Pancreas (tissue), 10 donors: ENCODE data around the gene AGMO. TPM values are rescaled to one million over a fixed set of nuclear protein-coding genes. Genes with fewer than 3 reads are reported as not detected.

Experiments
- ATAC-seq, 4 donors: fragments of 200-7000 bp; cut with Tn5 transposase; one replicate each; pipeline versions ENCODE4 v1.8.0 to v1.9.1; 2020; ENCODE audit warnings: mild to moderate bottlenecking in 4 of 4, moderate library complexity in 4 of 4
- DNase-seq, 6 donors: peaks; one replicate each; pipeline ENCODE4 v3.0.0-alpha.2; 2020
- FAIRE-seq: peaks from 2 replicates; lab custom pipeline; 2012; peaks lifted over from hg19 to GRCh38; lab: Jason Lieb, UNC
- H3K27ac ChIP-seq, 4 donors: fragments of 200-600 bp; sonication (generic); 1 replicate in 3 of 4; 2 replicates in 1 of 4; pipeline versions ENCODE4 v1.5.0 to v1.8.0; 2020
- H3K27me3 ChIP-seq, 4 donors: fragments of 200-600 bp; one replicate each; pipeline ENCODE4 v1.8.0; 2021
- H3K36me3 ChIP-seq, 3 donors: fragments of 200-600 bp; sonication (generic) in 1 of 3; one replicate each; pipeline versions ENCODE4 v1.5.0 to v1.8.0; 2020 to 2021
- H3K4me1 ChIP-seq, 3 donors: fragments of 200-600 bp; one replicate each; pipeline ENCODE4 v1.8.0; 2021
- H3K4me3 ChIP-seq, 4 donors: fragments of 200-600 bp; sonication (generic) in 2 of 4; one replicate each; pipeline versions ENCODE4 v1.5.0 to v1.8.0; 2020 to 2021
- H3K9me3 ChIP-seq, 4 donors: fragments of 200-600 bp; one replicate each; pipeline ENCODE4 v1.8.0; 2021
- WGBS, 2 donors: extraction: QIAGEN DNeasy Blood & Tissue Kit; methylation state at CpG; one replicate each; pipeline ENCODE4 v1.1.7; 2013; 5-methylcytosine and 5-hydroxymethylcytosine counted together
- intact Hi-C, 3 donors: fragments of 100-400 bp; cut with DNase I; formaldehyde crosslinking; loops; one replicate each; pipeline versions ENCODE4 v1.11.1 to v1.14.2; 2022
- polyA plus RNA-seq, 2 donors: library from polyadenylated mRNA; stranded (reverse); fragments of 200-250 nt; gene quantifications; one replicate each; pipeline ENCODE4 v1.2.3, GENCODE V29; 2013
- total RNA-seq, 6 donors: library from RNA; stranded (reverse); fragmentation: NEBNext Ultra II Directional in 4 of 6; extraction: Animal tissue kit (Norgen Biotek cat#: 25700) in 4 of 6; gene quantifications; one replicate each; pipeline versions ENCODE4 v1.2.1 to v1.2.4, GENCODE V29; 2021 to 2023
- TF ChIP-seq, protein P1 (sequence below), 4 donors: fragments of 200-600 bp; sonication (generic) in 3 of 4; IDR thresholded peaks; one replicate each; pipeline versions ENCODE4 v1.5.0 to v1.8.0; 2021; ENCODE audit warnings: antibody characterized with exemption in 4 of 4
- donor health status: healthy with polysubstance abuse.
- donor health status: DM: no; HTN: no; CAD: no; lungs with moderate emphysema.
- donor health status: DM: no; HTN: no; CAD: no.
- donor health status: control.
- donor health status: control.
- donor health status: Bipolar disorder and iron deficiency.
- donor health status: DM: yes; HTN: yes; CAD: no.
- donor health status: DM: no; HTN: no; CAD: no.
- donor health status: DM: no; HTN: no; CAD: no.
- donor health status: DM: yes; HTN: yes; CAD: no.

The AGMO gene
- total and polyA plus RNA-seq, 8 donors, result 0.09 to 0.25 (median 0.19) TPM; not detected in 3

- Histone ChIP-seq H3K27me3 (no peaks in the 10 kb centered on the region), H3K9me3 (no peaks in the 10 kb centered on the region), H3K27ac (no peak overlapping the region), H3K4me3 (no peak overlapping the region), H3K36me3 (no peaks in the 10 kb centered on the region), H3K4me1 (no peaks in the 10 kb centered on the region)
- no peak for FAIRE-seq
- ATAC-seq, result no peak
- DNase-seq, result no peak
- TF ChIP-seq, protein P1, sequence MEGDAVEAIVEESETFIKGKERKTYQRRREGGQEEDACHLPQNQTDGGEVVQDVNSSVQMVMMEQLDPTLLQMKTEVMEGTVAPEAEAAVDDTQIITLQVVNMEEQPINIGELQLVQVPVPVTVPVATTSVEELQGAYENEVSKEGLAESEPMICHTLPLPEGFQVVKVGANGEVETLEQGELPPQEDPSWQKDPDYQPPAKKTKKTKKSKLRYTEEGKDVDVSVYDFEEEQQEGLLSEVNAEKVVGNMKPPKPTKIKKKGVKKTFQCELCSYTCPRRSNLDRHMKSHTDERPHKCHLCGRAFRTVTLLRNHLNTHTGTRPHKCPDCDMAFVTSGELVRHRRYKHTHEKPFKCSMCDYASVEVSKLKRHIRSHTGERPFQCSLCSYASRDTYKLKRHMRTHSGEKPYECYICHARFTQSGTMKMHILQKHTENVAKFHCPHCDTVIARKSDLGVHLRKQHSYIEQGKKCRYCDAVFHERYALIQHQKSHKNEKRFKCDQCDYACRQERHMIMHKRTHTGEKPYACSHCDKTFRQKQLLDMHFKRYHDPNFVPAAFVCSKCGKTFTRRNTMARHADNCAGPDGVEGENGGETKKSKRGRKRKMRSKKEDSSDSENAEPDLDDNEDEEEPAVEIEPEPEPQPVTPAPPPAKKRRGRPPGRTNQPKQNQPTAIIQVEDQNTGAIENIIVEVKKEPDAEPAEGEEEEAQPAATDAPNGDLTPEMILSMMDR (IDR thresholded peaks at IDR 0.05), result no peak
- 62 to 69% methylated on average over 3 of the region's 3 CpGs for WGBS, 2 donors
- intact Hi-C loops, result no loop called here
Measured at GRCh38 chr7:15457990-15458955, 103.5 kb downstream of the AGMO start.

- intact Hi-C loops, result no loop called here
- 76 to 81% methylated on average over 3 of the region's 3 CpGs for WGBS, 2 donors
- Histone ChIP-seq H3K27ac (no peak overlapping the region), H3K9me3 (no peaks in the 10 kb centered on the region), H3K36me3 (no peaks in the 10 kb centered on the region), H3K4me1 (no peaks in the 10 kb centered on the region), H3K4me3 (no peak overlapping the region), H3K27me3 (no peaks in the 10 kb centered on the region)
- no peak for FAIRE-seq
- ATAC-seq, result no peak
- TF ChIP-seq, protein P1 (IDR thresholded peaks at IDR 0.05), result no peak
- DNase-seq, result no peak
Measured at GRCh38 chr7:15452670-15453069, 109.1 kb downstream of the AGMO start.

GRCh38 chr7:15446722-15447121, 115.1 kb downstream of the AGMO start:
- no peak for FAIRE-seq
- no peak overlapping the region for H3K27ac ChIP-seq
- no peak for ATAC-seq

DNA sequence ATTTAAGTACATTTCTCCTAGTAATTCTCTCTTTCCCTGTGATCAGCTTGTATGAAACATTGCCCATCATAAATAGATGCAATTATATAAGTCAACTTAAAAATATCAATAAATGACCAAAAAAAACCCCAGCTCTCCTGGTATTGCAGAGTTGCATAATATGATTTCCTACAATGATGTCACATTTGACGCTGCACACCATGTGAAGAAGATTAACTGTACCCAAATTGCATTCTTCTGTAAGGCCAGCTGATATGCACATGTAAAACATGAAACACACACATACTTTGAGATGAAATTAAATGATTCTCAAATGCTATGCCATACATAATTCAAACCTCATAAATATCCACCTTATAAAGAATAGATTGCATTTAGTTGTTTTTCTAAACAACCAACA, 115.5 kb downstream of the AGMO start:
- H3K9me3 ChIP-seq, result no peaks in the 10 kb centered on the region
- 0% methylated on average over 1 of the region's 1 CpG for WGBS, 2 donors
- TF ChIP-seq, protein P1 (IDR thresholded peaks at IDR 0.05), result no peak

More at GRCh38 chr7:15446722-15447121, 115.1 kb downstream of the AGMO start:
- Histone ChIP-seq H3K27me3 (no peaks in the 10 kb centered on the region), H3K36me3 (no peaks in the 10 kb centered on the region), H3K9me3 (no peaks in the 10 kb centered on the region), H3K4me1 (no peaks in the 10 kb centered on the region), H3K4me3 (no peak overlapping the region)
- no peak for DNase-seq
- intact Hi-C loops, result no loop called here
- TF ChIP-seq, protein P1 (IDR thresholded peaks at IDR 0.05), result no peak
- WGBS, 2 donors, result 22 to 28% methylated on average over 2 of the region's 2 CpGs

DNA sequence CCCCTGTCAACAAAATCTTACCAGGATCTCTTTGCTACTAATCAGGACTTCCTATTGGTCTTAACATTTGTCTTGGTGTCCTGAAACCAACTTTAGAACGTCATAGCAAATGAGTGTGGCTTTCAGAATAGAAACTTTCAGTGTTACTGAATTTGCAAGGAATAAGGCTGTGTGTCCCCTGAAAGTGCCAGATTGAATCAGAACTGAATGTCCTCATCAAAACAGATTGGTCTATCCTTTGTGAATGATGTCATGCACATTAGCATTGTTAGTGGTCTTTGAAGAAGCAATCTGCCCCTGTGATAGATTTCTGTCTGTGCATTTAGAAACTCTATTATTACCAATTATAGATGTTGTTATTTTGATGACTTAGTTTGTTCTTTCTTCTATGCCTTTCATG, 119.9 kb downstream of the AGMO start:
- Histone ChIP-seq H3K4me3 (no peak overlapping the region), H3K4me1 (no peaks in the 10 kb centered on the region), H3K9me3 (no peaks in the 10 kb centered on the region), H3K36me3 (no peaks in the 10 kb centered on the region), H3K27me3 (no peaks in the 10 kb centered on the region), H3K27ac (no peak overlapping the region)
- DNase-seq (no peak), FAIRE-seq (no peak), ATAC-seq (no peak)
- 34 to 61% methylated on average over 1 of the region's 1 CpG for WGBS, 2 donors
- TF ChIP-seq, protein P1 (IDR thresholded peaks at IDR 0.05), result no peak
- intact Hi-C loops, result no loop called here

More for the DNA sequence above, 115.5 kb downstream of the AGMO start:
- FAIRE-seq, result no peak
- H3K27me3 ChIP-seq, result no peaks in the 10 kb centered on the region
- H3K4me1 ChIP-seq, result no peaks in the 10 kb centered on the region
- DNase-seq, result no peak
- H3K4me3 ChIP-seq, result no peak overlapping the region
- intact Hi-C loops, result no loop called here
- no peaks in the 10 kb centered on the region for H3K36me3 ChIP-seq
- ATAC-seq, result no peak
- H3K27ac ChIP-seq, result no peak overlapping the region
